Endothelial cell of umbilical vein (primary cell): ENCODE measurements around the gene PLXDC2. TPM values are rescaled to one million over a fixed set of nuclear protein-coding genes. Genes with fewer than 3 reads are reported as not detected.

Experiments
- BruUV-seq: library from RNA; stranded (reverse); fragments of 400-500 nt; replicated peaks from 2 replicates; lab custom pipeline; 2021; lab: Mats Ljungman, UMichigan
- CTCF ChIA-PET: fragments of 300-600, 350-600 bp; sonication (Branson Sonifier 250); formaldehyde crosslinking; loops from one replicate; lab custom pipeline; 2021; ENCODE audit warnings: antibody characterized with exemption, inconsistent platforms; lab: Charles Lee
- POLR2A ChIA-PET: fragments of 300-600, 350-600 bp; sonication (Branson Sonifier 250); formaldehyde crosslinking; loops from one replicate; lab custom pipeline; 2021; ENCODE audit warnings: antibody characterized with exemption, inconsistent platforms; lab: Charles Lee
- DNase-seq: peaks from one replicate; pipeline ENCODE4 v3.0.0-alpha.2; 2011; ENCODE audit warnings: low read depth, low spot score
- FAIRE-seq: peaks from 2 replicates; lab custom pipeline; 2011; peaks lifted over from hg19 to GRCh38; lab: Jason Lieb, UNC
- H2AFZ ChIP-seq: 2 replicates; pipeline ENCODE4 v1.6.0; 2012; ENCODE audit warnings: low read depth, low read length, control low read depth, inconsistent platforms
- H3K27ac ChIP-seq: 2 replicates; pipeline ENCODE4 v1.5.1; 2011; ENCODE audit warnings: low read depth, mild to moderate bottlenecking, control low read depth, low read length, moderate library complexity; ENCODE audit not compliant: insufficient read depth
- H3K27me3 ChIP-seq, 2 experiments: 2 replicates each; pipeline versions ENCODE4 v1.6.0 to v1.6.1; 2011; ENCODE audit warnings: low read length in 2 of 2, mixed read lengths in 1 of 2; ENCODE audit not compliant: control insufficient read depth in 2 of 2, insufficient read depth in 2 of 2
- H3K36me3 ChIP-seq, 2 experiments: 2 replicates in 1 of 2; 3 replicates in 1 of 2; pipeline ENCODE4 v1.5.1; 2011; ENCODE audit warnings: low read length in 2 of 2, mild to moderate bottlenecking in 1 of 2, moderate library complexity in 1 of 2; ENCODE audit not compliant: control insufficient read depth in 2 of 2, insufficient read depth in 2 of 2; ENCODE audit errors: extremely low read depth in 1 of 2
- H3K4me1 ChIP-seq: 3 replicates; pipeline ENCODE4 v1.5.1; 2011; ENCODE audit warnings: mild to moderate bottlenecking, low read length; ENCODE audit not compliant: control insufficient read depth, insufficient read depth; ENCODE audit errors: extremely low read depth
- H3K4me2 ChIP-seq: 2 replicates; pipeline ENCODE4 v1.6.1; 2011; ENCODE audit warnings: low read length, control low read depth, mixed read lengths; ENCODE audit not compliant: insufficient read depth
- H3K4me3 ChIP-seq, 3 experiments: fragments of 200-600 bp in 1 of 3; sonication (generic), shearing (Covaris generic) in 1 of 3; replicated peaks in 1 of 3; 2 replicates each; pipeline ENCODE4 v1.5.1; 2011 to 2016; ENCODE audit warnings: control low read depth in 3 of 3, low read length in 3 of 3, mild to moderate bottlenecking in 2 of 3, inconsistent platforms in 1 of 3, low read depth in 1 of 3, moderate library complexity in 1 of 3; ENCODE audit not compliant: insufficient read depth in 1 of 3
- H3K79me2 ChIP-seq: 2 replicates; pipeline ENCODE4 v1.6.0; 2012; ENCODE audit warnings: low read length, inconsistent platforms; ENCODE audit not compliant: control insufficient read depth, insufficient read depth
- H3K9ac ChIP-seq: replicated peaks from 2 replicates; pipeline ENCODE3; 2011; ENCODE audit warnings: low read length, control low read depth; ENCODE audit not compliant: insufficient read depth; ENCODE audit errors: extremely low read depth
- H3K9me1 ChIP-seq: replicated peaks from 3 replicates; pipeline ENCODE4 v1.6.0; 2011; ENCODE audit warnings: mild to moderate bottlenecking, low read length; ENCODE audit not compliant: control insufficient read depth, insufficient read depth; ENCODE audit errors: extremely low read depth
- H3K9me3 ChIP-seq: replicated peaks from 2 replicates; pipeline ENCODE4 v1.5.1; 2012; ENCODE audit warnings: low read length, inconsistent platforms; ENCODE audit not compliant: control insufficient read depth, insufficient read depth
- H4K20me1 ChIP-seq: replicated peaks from 2 replicates; pipeline ENCODE3; 2011; ENCODE audit warnings: mild to moderate bottlenecking, low read length; ENCODE audit not compliant: control insufficient read depth, insufficient read depth; ENCODE audit errors: extremely low read depth
- EZH2 ChIP-seq: IDR thresholded peaks from 2 replicates; pipeline ENCODE4 v1.6.1; 2012; ENCODE audit warnings: borderline replicate concordance, low read depth, mild to moderate bottlenecking, moderate library complexity, low read length, inconsistent platforms; ENCODE audit not compliant: severe bottlenecking
- FOS ChIP-seq: IDR thresholded peaks from 2 replicates; pipeline ENCODE4 v1.6.1; 2011; ENCODE audit warnings: mild to moderate bottlenecking, low read length, moderate library complexity, borderline replicate concordance; ENCODE audit not compliant: insufficient read depth
- GATA2 ChIP-seq: IDR thresholded peaks from 2 replicates; pipeline ENCODE4 v1.7.0; 2011; ENCODE audit warnings: low read depth, mild to moderate bottlenecking, moderate library complexity, mixed read lengths, low read length; ENCODE audit not compliant: insufficient read length, insufficient read depth
- JUN ChIP-seq: IDR thresholded peaks from 2 replicates; pipeline ENCODE4 v1.6.1; 2011; ENCODE audit warnings: borderline replicate concordance, low read depth; ENCODE audit not compliant: insufficient read length, insufficient read depth
- MAX ChIP-seq: IDR thresholded peaks from 2 replicates; pipeline ENCODE4 v1.6.1; 2011; ENCODE audit not compliant: insufficient read depth, insufficient read length
- MYC ChIP-seq: IDR thresholded peaks from one replicate; pipeline ENCODE4 v1.6.1; 2011; ENCODE audit warnings: mild to moderate bottlenecking, low read depth, low read length
- POLR2A ChIP-seq: IDR thresholded peaks from 2 replicates; pipeline ENCODE4 v1.6.1; 2012; ENCODE audit warnings: low read depth, mild to moderate bottlenecking, control low read depth, low read length
- POLR2AphosphoS5 ChIP-seq: IDR thresholded peaks from 2 replicates; pipeline ENCODE4 v1.6.1; 2012; ENCODE audit warnings: low read depth, mild to moderate bottlenecking, control low read depth, low read length, moderate library complexity; ENCODE audit not compliant: insufficient read depth
- dilution Hi-C: fragments of 300-500 bp; cut with MboI; formaldehyde crosslinking; loops from one replicate; pipeline ENCODE4 v1.15.0; 2019; ENCODE audit warnings: low sequenced_read_pairs; ENCODE audit not compliant: extremely low pct_ligation_motif_present
- intact Hi-C: fragments of 100-400 bp; cut with micrococcal nuclease; formaldehyde crosslinking; loops from one replicate; pipeline ENCODE4 v1.10.0; 2022
- polyA plus RNA-seq, 4 experiments: library from polyadenylated mRNA; depleted of rRNA in 3 of 4; stranded (reverse) in 3 of 4; unstranded in 1 of 4; fragments of >200 nt; gene quantifications; 2 replicates each; pipeline versions ENCODE4 v1.2.1 to v1.2.3, GENCODE V29; 2011 to 2012; ENCODE audit warnings: missing spikeins in 1 of 4
- total RNA-seq: library from RNA; stranded (reverse); gene quantifications from 2 replicates; pipeline ENCODE4 v1.2.3, GENCODE V29; 2021
- TF ChIP-seq, protein P1 (sequence below), 2 donors: IDR thresholded peaks; 1 replicate in 1 of 2; 2 replicates in 1 of 2; pipeline ENCODE4 v1.5.1; 2011; ENCODE audit warnings: low read length in 2 of 2, mild to moderate bottlenecking in 2 of 2, moderate library complexity in 2 of 2, control low read depth in 1 of 2, inconsistent platforms in 1 of 2, low read depth in 1 of 2; ENCODE audit not compliant: insufficient read depth in 1 of 2; ENCODE audit errors: extremely low read depth in 1 of 2

Gene PLXDC2
- total and polyA plus RNA-seq, 2 donors (not counting 3 experiments of a cell fraction or from before 2014, with no cell fraction given), result 0.32 to 1.2 TPM

DNA sequence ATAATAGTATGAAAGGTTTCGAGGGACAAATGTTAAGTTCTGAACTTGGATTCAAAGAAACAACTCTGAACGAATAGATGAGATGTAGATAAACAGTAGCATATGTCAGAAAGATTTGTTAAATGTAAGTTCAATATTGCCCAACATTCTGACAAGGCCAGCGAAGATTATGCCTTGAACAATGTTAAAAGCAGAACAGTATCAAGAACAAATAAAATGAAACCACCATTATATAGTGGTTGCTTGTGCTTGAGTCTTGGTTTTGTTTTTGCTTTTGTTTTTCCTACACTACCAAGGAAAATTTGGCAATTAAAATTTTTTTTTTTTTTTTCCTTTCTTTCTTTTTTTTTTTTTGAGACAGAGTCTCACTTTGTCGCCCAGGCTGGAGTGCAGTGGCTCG is 66.4 kb downstream of the PLXDC2 start:
- FAIRE-seq, result no peak
- DNase-seq, result no peak
- Histone ChIP-seq H3K9me1 (no peaks in the 10 kb centered on the region), H3K9ac (no peak overlapping the region), H4K20me1 (no peaks in the 10 kb centered on the region), H3K27ac (no peak overlapping the region), H3K79me2 (no peaks in the 10 kb centered on the region), H3K4me2 (no peak overlapping the region), H3K36me3 (no peaks in the 10 kb centered on the region), H2AFZ (no peak overlapping the region), H3K9me3 (no peaks in the 10 kb centered on the region), H3K27me3 (no peaks in the 10 kb centered on the region), H3K4me1 (no peaks in the 10 kb centered on the region), H3K4me3 (no peak overlapping the region)
- CTCF ChIA-PET, result no interaction called here
- POLR2A ChIA-PET, result no interaction called here
- dilution Hi-C loops (no loop called here), intact Hi-C loops (no loop called here)
- no TSS peak for BruUV-seq
- TF ChIP-seq POLR2AphosphoS5, result no peak
- TF ChIP-seq GATA2, result no peak
- TF ChIP-seq, protein P1, sequence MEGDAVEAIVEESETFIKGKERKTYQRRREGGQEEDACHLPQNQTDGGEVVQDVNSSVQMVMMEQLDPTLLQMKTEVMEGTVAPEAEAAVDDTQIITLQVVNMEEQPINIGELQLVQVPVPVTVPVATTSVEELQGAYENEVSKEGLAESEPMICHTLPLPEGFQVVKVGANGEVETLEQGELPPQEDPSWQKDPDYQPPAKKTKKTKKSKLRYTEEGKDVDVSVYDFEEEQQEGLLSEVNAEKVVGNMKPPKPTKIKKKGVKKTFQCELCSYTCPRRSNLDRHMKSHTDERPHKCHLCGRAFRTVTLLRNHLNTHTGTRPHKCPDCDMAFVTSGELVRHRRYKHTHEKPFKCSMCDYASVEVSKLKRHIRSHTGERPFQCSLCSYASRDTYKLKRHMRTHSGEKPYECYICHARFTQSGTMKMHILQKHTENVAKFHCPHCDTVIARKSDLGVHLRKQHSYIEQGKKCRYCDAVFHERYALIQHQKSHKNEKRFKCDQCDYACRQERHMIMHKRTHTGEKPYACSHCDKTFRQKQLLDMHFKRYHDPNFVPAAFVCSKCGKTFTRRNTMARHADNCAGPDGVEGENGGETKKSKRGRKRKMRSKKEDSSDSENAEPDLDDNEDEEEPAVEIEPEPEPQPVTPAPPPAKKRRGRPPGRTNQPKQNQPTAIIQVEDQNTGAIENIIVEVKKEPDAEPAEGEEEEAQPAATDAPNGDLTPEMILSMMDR (IDR thresholded peaks at IDR 0.05; ENCODE audit: extremely low read depth in 1 of 2, insufficient read depth in 1 of 2, low read depth in 1 of 2, low read length in 2 of 2), result no peak
- no peak for TF ChIP-seq MYC
- no peak for TF ChIP-seq POLR2A
- no peak for TF ChIP-seq FOS

DNA sequence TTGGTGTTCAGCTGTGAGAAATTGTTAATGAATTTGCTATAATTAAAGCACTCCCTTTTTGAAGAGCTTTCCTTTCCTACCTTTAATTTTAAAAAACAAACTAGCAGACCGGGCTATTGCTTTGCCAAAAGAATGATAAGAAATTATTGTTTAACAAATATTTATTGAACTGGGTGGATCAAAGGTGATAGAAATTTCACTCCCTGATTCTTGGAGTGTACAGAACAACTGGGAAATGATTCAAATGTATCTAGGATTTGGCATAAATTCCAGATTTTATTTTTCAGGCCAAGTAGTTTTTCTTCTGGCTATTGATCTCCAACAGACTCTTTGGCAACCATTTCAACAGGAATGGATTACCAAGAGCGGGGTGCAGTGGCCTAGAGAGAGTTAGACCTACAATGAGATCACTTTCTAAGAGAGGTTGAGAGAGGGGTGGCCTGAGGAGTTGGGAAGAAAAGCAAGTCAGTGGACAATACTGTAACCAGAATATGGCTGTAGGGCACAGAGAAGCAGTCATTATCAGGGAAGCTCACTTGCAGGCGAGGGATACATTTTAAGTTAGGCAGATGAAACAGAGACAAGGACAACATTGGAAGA is 71.9 kb downstream of the PLXDC2 start:
- Histone ChIP-seq H4K20me1 (no peaks in the 10 kb centered on the region), H3K36me3 (no peaks in the 10 kb centered on the region), H3K4me1 (no peaks in the 10 kb centered on the region), H2AFZ (no peak overlapping the region), H3K9me1 (no peaks in the 10 kb centered on the region), H3K27ac (no peak overlapping the region), H3K79me2 (no peaks in the 10 kb centered on the region), H3K27me3 (no peaks in the 10 kb centered on the region), H3K9ac (no peak overlapping the region), H3K4me2 (no peak overlapping the region), H3K9me3 (no peaks in the 10 kb centered on the region), H3K4me3 (no peak overlapping the region)
- dilution Hi-C loops (no loop called here), intact Hi-C loops (no loop called here)
- FAIRE-seq (no peak), DNase-seq (no peak)
- ChIA-PET POLR2A (no interaction called here), CTCF (no interaction called here)
- TF ChIP-seq FOS, result no peak
- no peak for TF ChIP-seq POLR2AphosphoS5
- TF ChIP-seq, protein P1 (IDR thresholded peaks at IDR 0.05; ENCODE audit: extremely low read depth in 1 of 2, insufficient read depth in 1 of 2, low read depth in 1 of 2, low read length in 2 of 2), result no peak
- TF ChIP-seq EZH2, result no peak
- TF ChIP-seq POLR2A, result no peak
- no peak for TF ChIP-seq GATA2
- TF ChIP-seq MAX, result no peak
- no peak for TF ChIP-seq MYC
- no peak for TF ChIP-seq JUN
- no TSS peak for BruUV-seq
